HT1080 (cell line): ENCODE measurements around the gene APBA2. TPM values are rescaled to one million over a fixed set of nuclear protein-coding genes. Genes with fewer than 3 reads are reported as not detected.

Experiments
- DNase-seq: peaks from one replicate; pipeline ENCODE4 v3.0.0-alpha.2; 2015; ENCODE audit warnings: low read depth
- total RNA-seq: library from RNA; depleted of rRNA; stranded (reverse); fragments of >200 nt; shearing (Covaris generic); gene quantifications from 2 replicates; pipeline ENCODE4 v1.2.3, GENCODE V29; 2014

Gene APBA2
- total RNA-seq, 1 experiment from 2014 or later: 50.8 TPM

DNA sequence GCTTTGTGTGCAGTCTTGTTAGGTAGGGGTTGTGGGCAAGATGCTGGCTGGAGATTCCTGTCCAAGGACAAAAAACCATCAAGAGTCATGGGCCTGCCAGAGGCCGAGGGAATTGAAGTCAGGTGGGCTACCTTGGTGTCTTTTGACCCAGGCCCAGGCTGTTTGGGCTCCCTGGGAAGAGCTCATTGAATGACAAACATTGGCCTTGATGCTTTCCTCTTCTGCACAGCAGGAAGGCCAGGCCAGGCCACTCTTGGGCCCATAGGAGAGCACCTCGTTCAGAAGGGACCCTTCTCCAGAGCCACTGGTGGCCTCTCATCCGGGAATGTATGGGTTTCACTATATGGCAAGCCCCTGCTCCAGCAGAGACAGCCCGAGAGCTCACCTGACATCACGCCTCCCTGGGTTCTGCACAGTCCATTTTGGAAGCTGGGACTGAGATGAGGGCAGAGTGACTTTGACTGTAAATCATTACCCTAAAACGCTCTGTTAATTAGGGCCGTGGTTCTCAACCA lies 214.8 kb downstream of the APBA2 start:
- DNase-seq: no peak

DNA sequence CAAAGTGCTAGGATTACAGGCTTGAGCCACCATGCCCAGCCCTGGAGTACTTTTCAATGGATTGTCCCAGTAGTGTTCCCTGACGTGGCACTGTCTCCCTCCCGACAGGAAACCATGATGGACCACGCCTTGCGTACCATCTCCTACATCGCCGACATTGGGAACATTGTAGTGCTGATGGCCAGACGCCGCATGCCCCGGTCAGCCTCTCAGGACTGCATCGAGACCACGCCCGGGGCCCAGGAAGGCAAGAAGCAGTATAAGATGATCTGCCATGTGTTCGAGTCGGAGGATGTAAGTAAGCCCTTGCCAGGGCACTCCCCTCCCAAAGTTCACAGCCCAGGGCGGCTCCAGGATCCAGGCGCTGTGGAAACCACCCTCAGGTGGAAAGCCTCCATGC lies 215.7 kb downstream of the APBA2 start:
- no peak for DNase-seq

DNA sequence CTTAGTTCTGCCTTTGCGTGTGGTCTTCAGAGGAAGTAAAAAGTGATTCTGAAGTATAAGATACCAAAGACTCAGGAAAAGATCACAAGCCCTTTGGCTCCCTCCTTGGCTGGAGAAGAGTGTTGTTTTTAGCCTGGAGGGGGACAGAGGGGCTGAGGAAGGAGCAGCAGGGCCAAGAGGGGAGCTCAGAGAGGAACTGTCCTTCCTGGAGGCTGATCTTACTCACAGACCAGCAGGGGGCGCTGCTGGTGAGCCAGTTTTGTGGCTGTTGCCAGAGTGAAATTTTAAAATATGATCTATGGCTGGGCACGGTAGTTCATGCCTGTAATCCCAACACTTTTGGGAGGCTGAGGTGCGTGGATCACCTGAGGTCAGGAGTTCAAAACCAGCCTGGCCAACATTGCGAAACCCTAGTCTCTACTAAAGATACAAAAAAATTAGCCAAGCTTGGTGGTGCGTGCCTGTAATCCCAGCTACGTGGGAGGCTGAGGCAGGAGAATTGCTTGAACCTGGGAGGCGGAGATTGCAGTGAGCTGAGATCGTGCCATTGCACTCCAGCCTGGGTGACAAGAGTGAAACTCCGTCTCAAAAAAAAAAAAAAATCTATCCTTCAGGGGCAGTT lies 216.5 kb downstream of the APBA2 start:
- DNase-seq: peak; percentile 11

DNA sequence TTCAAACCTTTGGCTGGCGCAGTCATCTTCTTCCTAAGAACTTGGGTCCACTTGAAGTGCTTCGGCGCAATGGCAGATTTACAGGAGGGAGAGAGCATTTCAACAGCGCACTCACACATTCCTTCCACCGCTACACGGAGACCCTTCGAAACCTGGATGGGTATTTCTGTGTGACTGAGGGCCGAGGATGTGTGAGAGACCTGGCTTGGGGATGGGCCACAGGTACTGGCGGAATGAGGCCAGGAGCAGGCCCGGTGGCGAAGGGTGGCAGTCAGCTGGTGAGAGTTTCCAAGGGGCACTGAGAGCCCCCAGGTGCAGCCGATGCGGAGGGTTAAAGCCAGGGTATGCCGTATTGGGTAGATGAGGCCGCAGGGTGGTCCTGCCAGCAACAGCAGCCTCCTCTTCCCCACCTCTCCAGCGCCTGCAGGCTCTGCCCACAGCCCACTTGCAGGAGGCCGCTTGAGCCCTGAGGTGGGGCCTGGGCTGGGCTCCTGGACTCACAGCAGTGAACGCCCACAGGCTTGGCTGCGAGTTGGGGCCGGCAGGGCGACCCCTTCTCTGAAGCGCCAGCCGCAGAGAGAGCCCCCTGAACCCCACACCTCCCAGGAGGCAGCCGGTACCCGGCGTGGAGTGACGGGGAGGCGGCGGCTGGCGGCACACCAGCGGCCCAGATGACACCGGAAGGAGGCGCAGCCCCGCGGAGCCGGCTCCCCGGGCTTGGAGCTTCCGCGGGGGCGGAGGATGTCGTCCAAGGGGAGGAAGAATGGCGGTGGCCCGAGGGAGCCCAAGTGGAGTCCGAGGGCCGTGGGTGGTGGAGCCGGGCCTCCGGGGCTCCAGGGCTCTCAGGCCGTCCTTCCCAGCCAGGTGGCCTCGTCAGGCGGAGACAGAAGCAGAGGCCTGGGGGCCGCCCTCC lies 217.4 kb downstream of the APBA2 start:
- no peak for DNase-seq

DNA sequence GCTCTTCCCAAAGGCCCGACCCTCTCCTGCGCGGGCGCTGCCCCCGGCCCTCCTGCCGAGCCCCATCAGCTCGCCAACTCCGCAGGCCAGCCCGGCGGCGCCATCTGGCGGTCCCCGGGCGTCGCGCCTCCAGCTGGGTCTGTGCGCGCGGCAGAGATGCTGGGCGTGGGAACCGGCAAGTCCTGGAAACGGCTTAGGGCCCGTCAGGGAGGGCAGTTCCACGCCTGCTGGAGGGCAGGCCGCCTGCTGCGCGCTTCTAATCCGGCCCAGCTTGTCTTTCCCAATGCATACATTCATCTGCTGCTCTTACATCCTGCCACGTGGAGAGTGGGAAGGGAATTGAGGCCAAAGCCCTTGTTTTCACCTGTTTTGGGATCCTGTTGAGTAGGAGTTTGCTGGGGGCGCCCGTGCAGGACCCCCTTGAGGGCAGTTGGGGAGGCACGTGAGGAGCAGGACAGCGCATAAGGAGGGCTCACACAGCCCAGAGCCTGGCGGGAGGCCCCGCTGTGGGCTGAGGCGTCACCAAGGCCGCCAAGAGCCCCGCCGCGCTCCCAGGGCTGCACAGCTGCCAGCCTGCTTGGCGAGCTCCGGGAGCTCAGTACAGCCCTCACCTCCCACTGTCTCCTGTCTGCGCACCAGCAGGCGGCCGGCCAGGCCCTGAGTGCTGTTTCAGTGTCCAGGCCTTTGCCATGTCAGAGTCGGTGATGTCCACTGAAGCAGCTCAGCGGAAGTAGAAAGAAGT lies 218.2 kb downstream of the APBA2 start:
- DNase-seq: no peak

DNA sequence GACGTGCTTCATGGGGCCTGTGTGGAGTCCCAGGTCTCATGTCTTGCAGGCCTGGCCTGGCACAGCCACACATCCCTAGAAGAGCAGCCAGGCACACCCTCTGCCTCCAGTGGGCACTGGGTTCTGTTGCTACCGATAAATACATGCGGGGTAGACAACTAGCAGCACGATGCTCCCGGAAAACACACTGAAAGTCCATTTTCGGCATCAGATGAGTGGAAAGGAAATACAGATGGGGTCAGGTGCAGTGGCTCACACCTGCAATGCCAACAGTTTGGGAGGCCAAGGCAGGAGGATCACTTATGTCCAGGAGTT lies 218.7 kb downstream of the APBA2 start:
- DNase-seq: no peak

DNA sequence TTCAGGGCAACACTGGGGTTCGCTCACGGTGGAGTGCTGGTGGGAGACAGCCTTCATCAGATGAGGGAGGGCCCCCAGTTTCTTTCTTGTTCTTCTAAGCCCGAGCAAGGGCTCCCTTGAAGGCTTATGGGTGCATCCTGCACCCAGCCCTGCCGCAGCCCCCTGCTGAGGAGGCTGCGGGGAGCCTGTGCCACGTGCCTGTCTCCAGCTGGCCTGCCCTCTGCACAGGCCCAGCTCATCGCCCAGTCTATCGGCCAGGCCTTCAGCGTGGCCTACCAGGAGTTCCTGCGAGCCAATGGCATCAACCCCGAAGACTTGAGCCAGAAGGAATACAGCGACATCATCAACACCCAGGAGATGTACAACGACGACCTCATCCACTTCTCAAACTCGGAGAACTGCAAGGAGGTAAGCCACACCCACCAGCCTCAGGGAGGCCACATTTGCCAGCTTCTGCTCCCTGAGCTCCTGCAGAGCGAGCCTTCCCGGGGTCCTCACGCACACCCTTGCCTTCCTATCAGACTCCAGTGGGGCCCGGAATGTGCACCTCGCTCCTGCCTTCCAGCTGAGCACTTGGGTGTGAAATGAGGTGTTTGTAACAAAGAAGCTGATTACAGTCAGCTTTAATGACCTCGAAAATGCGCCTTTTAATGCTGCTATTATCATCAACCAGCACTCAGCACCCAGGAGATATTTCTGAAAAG lies 219.5 kb downstream of the APBA2 start:
- DNase-seq: no peak

DNA sequence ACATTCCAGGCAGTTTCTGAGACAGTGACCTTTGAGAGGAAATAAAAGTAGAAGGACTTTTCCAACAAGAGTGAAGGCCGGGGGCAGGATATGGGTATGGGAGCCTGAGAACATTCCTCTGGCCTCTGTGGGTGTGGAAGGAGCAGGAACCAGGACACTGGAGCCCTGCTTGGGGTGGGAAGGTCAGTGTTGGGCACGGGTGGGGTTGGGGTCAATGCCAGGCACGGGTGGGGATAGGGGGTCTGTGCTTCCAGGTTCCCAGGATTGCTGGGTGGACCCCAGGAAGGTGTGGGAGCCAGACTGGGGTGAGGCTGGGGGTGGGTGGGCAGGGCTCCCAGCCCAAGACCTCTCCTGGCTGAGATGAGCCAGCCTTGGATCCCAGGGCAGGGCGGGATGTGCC lies 220.3 kb downstream of the APBA2 start:
- DNase-seq: no peak

DNA sequence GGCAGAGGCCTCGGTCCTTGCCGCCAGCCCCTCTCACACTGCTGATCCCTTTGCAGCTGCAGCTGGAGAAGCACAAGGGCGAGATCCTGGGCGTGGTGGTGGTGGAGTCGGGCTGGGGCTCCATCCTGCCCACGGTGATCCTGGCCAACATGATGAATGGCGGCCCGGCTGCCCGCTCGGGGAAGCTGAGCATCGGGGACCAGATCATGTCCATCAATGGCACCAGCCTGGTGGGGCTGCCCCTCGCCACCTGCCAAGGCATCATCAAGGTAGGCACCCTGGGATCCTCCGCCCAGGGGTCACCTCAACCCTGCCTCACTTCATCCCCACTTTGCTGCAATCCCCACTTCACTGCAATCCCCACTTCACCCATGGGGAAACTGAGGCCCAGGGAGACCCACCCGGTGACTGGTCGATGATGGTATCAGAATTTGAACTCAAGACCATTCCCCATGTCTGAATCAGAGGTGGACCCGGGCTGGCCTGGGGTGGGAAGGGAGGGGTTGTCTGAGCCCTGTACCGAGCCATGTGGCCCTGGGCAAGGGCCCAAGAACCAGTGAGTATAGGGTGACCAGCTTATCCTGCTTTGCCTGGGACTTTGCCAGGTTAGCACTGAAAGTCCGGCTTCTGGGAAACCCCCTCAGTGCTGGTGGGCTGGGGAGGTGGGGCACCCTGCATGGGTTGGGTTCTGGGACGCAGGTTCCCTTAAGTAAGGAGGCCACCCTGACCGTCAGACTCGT lies 220.9 kb downstream of the APBA2 start:
- no peak for DNase-seq

DNA sequence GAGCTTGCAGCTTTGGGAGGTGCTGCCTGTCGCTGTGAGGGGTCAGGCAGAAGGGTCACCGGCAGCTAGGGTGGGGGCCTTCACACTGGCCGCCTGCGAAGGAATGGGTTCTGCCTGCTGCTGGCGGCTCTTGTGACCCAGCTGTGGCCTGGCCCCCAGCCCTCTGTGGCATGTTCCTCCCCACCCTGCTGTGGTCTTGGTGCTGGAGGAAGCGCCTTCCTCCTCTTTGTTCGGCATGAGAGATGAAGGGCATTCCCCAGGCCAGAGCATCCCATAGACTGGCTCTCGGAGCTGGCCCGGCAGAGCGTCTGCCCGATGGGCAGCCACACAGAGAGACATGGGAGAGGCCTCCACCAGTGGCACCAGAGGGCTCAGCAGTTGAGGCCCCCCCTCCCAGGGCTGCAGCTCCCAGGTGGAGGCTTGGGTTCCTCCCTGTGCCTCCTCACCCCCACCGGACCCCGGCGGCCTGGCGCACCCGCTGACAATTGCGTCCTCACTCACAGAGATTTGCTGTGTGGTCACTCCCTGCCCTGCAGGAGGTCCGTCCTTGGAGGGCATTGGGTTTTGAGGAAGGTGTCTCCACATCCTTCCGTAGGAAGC lies 221.6 kb downstream of the APBA2 start:
- no peak for DNase-seq

DNA sequence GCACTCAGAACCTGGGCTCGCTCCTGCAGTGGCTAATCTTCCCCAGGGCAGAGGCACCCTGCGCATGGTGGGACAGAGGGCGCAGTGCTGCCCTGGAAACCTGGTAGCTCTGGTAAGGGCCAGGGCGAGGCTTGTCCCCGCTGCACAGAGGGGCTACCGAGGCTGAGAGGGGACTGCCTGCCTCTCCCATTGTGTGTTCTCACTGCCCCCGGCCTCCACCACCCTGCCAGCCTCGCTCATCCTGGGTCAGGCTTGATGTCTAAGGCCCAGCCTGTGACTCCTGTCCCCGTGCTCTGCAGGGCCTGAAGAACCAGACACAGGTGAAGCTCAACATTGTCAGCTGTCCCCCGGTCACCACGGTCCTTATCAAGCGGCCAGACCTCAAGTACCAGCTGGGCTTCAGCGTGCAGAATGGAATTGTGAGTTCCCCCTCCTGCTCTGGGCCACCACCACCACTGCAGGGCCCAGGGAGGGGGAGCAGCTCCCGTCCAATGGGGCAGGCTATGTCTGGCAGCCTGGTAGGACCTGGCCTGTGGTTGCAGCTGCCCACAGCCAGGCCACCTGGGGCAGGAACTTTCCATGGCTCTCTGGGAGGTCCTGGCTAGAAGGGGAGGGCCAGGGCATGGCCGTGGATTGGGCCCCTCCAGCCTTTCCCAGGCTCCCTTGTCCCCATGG lies 222.3 kb downstream of the APBA2 start:
- no peak for DNase-seq

DNA sequence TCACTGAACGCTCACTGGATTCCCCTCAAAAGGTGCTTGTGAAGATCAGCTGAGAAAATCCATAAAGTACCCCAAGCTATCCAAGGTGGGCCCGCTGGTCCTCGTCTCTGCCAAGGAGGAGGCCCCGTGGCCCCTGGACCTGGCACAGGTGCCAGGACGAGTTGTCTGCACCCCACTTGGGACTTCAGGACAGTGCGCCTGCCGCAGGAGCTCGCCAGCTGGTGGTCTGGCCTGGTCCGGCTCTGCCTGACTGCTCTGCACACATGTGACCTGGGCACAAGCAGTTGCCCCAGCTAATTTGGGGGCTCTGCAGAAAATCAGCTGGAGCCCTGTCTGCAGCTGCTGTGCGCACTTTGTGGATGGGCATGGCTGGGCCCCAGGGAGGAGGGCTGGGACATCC lies 224.0 kb downstream of the APBA2 start:
- no peak for DNase-seq

DNA sequence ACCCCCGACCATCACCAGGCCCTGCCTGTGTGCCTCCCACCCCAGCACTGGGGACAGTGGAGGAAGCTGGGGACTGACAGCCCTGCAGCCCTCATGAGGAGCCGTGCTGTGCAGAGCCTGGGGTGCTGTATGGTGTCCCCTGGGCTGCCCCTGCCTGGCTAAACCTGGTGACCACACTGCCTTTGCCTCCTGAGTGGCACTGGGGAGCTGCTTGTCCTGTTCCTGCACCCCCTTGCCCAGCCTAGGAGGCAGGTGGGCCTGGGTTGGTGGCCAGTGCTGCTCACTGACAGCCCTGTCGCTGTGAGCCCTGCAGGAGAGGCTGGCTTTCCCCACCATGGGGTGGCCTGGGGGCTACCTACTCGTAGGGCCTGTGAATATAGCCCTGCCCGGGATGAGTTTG lies 224.4 kb downstream of the APBA2 start:
- no peak for DNase-seq

DNA sequence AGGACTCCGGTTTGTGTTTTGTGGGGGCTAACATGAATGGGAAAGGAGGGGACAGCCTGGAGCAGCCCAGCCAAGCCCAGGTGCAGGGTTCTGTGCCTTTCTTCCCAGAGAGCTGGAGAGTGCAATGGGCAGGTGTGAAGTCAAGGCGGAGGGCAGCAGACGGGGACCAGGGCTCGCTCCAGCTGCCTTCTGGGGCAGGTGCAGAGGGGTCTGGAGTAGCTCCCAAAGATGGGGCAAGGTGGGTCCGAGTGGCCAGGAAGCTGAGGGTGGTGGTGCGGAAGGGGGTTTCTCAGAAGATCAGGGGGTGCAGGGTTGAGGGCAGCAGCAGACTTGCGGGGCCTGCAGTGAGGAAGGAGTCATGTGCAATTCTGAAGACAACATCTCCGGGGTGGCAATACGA lies 225.0 kb downstream of the APBA2 start:
- no peak for DNase-seq

DNA sequence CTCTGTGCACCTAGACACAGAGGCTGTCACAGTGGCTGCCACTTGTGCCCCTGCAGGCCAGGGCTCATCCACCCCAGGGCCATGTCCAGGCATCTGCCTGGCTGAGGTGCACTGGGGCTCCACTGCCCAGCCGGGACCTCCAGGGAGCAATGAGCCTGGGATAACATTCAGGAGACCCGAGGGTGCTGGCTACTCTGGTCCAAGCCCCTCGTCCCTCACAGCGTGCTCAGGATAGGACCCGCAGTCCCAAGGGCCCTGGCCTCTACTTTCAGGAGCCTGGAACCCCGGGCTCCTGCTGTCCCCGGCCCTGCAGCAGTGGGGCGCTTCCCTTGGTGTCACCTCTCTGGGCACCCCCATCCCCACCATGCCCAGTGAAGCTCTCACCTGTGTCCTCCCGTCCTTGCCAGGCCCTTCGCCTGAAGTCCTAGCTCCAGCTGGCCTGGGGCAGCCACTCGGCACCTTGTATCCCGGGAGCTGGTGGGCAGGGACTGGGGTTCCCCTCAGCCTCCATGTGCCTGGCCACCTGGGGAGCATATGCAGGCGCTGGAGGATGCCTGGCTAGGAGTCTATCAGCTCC lies 226.0 kb downstream of the APBA2 start:
- no peak for DNase-seq

DNA sequence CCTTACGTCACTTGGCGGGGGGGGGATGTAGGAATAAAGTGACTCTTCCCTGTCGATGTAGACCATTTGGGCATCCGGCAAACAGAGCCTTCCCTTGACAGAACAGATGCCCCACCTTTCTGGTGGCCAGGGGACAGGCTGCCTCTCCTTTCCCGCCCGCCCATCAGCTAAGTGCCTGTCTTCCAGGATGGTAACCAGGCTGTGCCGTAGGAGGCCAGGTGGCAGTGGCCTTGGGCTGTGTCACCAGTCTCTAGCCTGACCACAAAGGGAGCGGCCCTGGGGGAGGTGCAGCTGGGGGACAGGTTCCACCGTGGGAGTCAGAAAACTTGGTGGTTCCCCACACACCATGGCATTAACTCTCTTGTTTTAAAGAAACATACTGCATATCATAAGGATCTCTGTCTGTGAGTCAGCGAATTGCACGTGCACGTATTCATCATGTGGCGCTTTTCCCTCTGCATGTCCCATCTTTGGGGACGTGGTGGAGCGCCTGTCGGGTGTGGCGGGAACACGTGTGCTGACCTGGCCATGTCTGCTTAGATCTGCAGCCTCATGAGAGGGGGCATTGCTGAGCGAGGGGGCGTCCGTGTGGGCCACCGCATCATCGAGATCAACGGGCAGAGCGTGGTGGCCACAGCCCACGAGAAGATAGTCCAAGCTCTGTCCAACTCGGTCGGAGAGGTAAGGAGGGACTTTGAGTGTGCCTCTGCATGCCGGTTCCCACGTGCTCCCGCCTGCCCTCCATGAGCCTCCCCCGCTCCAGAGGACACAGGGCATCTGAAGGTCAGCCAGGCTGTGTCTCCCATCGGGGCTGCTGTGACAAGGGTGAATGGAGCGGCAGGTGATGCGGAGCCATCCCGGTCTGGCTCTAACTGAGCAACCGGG lies 227.8 kb downstream of the APBA2 start:
- DNase-seq: no peak

DNA sequence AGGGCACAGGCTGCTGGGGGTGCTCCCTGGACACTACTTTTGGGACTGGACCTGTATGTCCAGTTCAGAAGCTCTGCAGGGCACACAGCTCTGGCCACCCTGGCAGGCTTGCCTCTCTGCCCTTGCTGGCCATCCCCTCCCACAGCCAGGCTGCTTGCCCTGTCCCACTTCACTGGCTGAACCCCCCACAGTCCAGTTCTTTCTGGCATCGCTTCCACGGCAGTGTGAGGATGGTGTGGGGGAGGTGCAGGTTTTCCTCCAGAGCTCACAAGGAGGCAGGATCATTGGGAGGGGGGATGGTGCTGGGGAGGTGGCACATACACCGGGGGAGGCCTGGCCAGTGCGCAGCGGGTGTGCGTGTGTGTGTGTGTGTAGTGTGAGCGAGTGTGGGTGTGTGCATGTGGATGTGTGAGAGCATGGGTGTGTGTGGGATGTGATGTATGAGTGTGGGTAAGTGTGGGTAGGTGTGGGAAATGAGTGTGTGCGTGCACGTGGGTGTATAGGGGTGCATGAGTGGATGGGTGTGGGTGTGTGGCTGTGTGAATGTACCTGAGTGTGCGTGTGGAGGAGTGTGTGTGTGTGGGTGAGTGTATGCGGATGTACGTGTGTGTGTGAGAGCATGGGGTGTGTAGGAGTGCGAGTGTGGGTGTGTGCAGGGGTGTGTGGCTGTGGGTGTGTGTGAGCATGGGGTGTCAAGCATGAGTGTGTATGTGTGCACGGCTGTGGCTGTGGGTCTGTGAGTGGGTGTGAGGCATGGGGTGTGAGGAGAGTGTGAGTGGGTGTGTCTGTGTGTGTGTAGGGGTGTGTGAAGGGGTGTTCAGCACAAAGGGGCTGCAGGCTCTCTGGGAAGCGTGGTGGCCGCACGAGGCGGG lies 228.7 kb downstream of the APBA2 start:
- no peak for DNase-seq
